CD8-positive, alpha-beta memory T cell (primary cell): Measurements from ENCODE around the gene CPZ. TPM values are rescaled to one million over a fixed set of nuclear protein-coding genes. Genes with fewer than 3 reads are reported as not detected.
A peak's percentile ranks its signal among the peaks of the same experiment; 100 is the strongest.

Source experiments
- CTCF ChIA-PET: fragments of 350-600 bp; sonication (Branson Sonifier 250); formaldehyde crosslinking; loops from one replicate; lab custom pipeline; 2021; ENCODE audit warnings: antibody characterized with exemption; lab: Charles Lee
- POLR2A ChIA-PET: fragments of 350-600 bp; sonication (Branson Sonifier 250); formaldehyde crosslinking; loops from one replicate; lab custom pipeline; 2021; ENCODE audit warnings: antibody characterized with exemption; lab: Charles Lee
- DNase-seq, 5 donors: peaks; one replicate each; pipeline versions ENCODE4 v3.0.0 to v3.0.0-alpha.2; 2020 to 2022; ENCODE audit warnings: mixed read lengths in 1 of 5
- H3K27ac ChIP-seq: one replicate; pipeline ENCODE4 v1.7.0; 2013; ENCODE audit warnings: low read depth, mild to moderate bottlenecking, low read length, moderate library complexity
- H3K27me3 ChIP-seq: 2 replicates; pipeline ENCODE4 v1.7.0; 2013; ENCODE audit warnings: low read length, mild to moderate bottlenecking; ENCODE audit not compliant: insufficient read depth, poor library complexity, severe bottlenecking
- H3K36me3 ChIP-seq: 2 replicates; pipeline ENCODE4 v1.7.0; 2013; ENCODE audit warnings: mild to moderate bottlenecking, low read length, moderate library complexity; ENCODE audit not compliant: insufficient read depth
- H3K4me1 ChIP-seq: 2 replicates; pipeline ENCODE4 v1.7.0; 2013; ENCODE audit warnings: mild to moderate bottlenecking, low read length, moderate library complexity; ENCODE audit not compliant: insufficient read depth
- H3K4me3 ChIP-seq: 2 replicates; pipeline ENCODE4 v1.7.0; 2013; ENCODE audit warnings: mild to moderate bottlenecking, low read length
- H3K9me3 ChIP-seq: 2 replicates; pipeline ENCODE4 v1.7.0; 2013; ENCODE audit warnings: mild to moderate bottlenecking, low read length
- H3K27ac Mint-ChIP-seq, 8 donors: one replicate each; pipeline ENCODE4 v1.8.0; 2020 to 2021; ENCODE audit warnings: mixed read lengths in 8 of 8, mild to moderate bottlenecking in 6 of 8, inconsistent platforms in 3 of 8, moderate library complexity in 3 of 8
- H3K27me3 Mint-ChIP-seq, 2 donors: one replicate each; pipeline ENCODE4 v1.8.0; 2020 to 2021; ENCODE audit warnings: mixed read lengths in 2 of 2, mild to moderate bottlenecking in 1 of 2, moderate library complexity in 1 of 2
- H3K36me3 Mint-ChIP-seq, 3 donors: one replicate each; pipeline ENCODE4 v1.8.0; 2020 to 2021; ENCODE audit warnings: mixed read lengths in 3 of 3, inconsistent platforms in 1 of 3, mild to moderate bottlenecking in 1 of 3
- H3K4me1 Mint-ChIP-seq, 3 donors: one replicate each; pipeline ENCODE4 v1.8.0; 2020 to 2021; ENCODE audit warnings: mixed read lengths in 3 of 3, inconsistent platforms in 1 of 3, mild to moderate bottlenecking in 1 of 3
- H3K4me3 Mint-ChIP-seq, 7 donors: one replicate each; pipeline ENCODE4 v1.8.0; 2020 to 2021; ENCODE audit warnings: mixed read lengths in 7 of 7, mild to moderate bottlenecking in 6 of 7, moderate library complexity in 4 of 7, inconsistent platforms in 2 of 7
- H3K9me3 Mint-ChIP-seq, 5 donors: one replicate each; pipeline ENCODE4 v1.8.0; 2020 to 2022; ENCODE audit warnings: mixed read lengths in 5 of 5, mild to moderate bottlenecking in 3 of 5, moderate library complexity in 2 of 5, inconsistent platforms in 1 of 5
- polyA plus RNA-seq: library from polyadenylated mRNA; unstranded; fragments of 300-500 nt; fragmentation: Illumina TruSeq; gene quantifications from one replicate; pipeline ENCODE4 v1.2.3, GENCODE V29; 2021
- total RNA-seq, 2 experiments: library from RNA; stranded (reverse); gene quantifications; one replicate each; pipeline ENCODE4 v1.2.3, GENCODE V29; 2021

The CPZ gene
- total and polyA plus RNA-seq, 3 experiments from 2014 or later, result not detected

GRCh38 chr4:8598391-8599090 lies 6.0 kb downstream of the CPZ start:
- no peak overlapping the region for H3K27ac Mint-ChIP-seq
- DNase-seq, result no peak
- POLR2A ChIA-PET, result no interaction called here

GRCh38 chr4:8599091-8599460 lies 6.5 kb downstream of the CPZ start:
- CTCF ChIA-PET, result no interaction called here
- H3K9me3 ChIP-seq, result no peaks in the 10 kb centered on the region
- no peaks in the 10 kb centered on the region for H3K4me1 ChIP-seq
- H3K4me1 Mint-ChIP-seq, result no peaks in the 10 kb centered on the region
- H3K4me3 ChIP-seq, result no peak overlapping the region
- H3K27me3 ChIP-seq, result no peaks in the 10 kb centered on the region
- H3K9me3 Mint-ChIP-seq, result no peaks in the 10 kb centered on the region
- no peaks in the 10 kb centered on the region for H3K36me3 Mint-ChIP-seq
- H3K27me3 Mint-ChIP-seq, result peaks cover 4 to 23% of the 10 kb centered on the region in 2 donors
- no peak overlapping the region for H3K27ac ChIP-seq
- no peak overlapping the region for H3K4me3 Mint-ChIP-seq
- no peak for DNase-seq
- H3K36me3 ChIP-seq, result no peaks in the 10 kb centered on the region
- H3K27ac Mint-ChIP-seq, result no peak overlapping the region
- POLR2A ChIA-PET, result no interaction called here

More at GRCh38 chr4:8598391-8599090, 6.0 kb downstream of the CPZ start:
- H3K4me3 Mint-ChIP-seq, result no peak overlapping the region
- H3K4me1 Mint-ChIP-seq, result no peaks in the 10 kb centered on the region
- Histone ChIP-seq H3K36me3 (no peaks in the 10 kb centered on the region), H3K9me3 (no peaks in the 10 kb centered on the region), H3K27me3 (no peaks in the 10 kb centered on the region), H3K4me1 (no peaks in the 10 kb centered on the region), H3K27ac (no peak overlapping the region), H3K4me3 (no peak overlapping the region)
- no peaks in the 10 kb centered on the region for H3K36me3 Mint-ChIP-seq
- peaks cover 8 to 28% of the 10 kb centered on the region in 2 donors for H3K27me3 Mint-ChIP-seq
- CTCF ChIA-PET, result interaction anchor here (1.1 kb wide), 1 partner anchor 9 kb away, joined by 3 read pairs; no protein-coding TSS in a partner anchor
- no peaks in the 10 kb centered on the region for H3K9me3 Mint-ChIP-seq

- H3K4me3 Mint-ChIP-seq, result no peak overlapping the region
- H3K9me3 ChIP-seq, result no peaks in the 10 kb centered on the region
- CTCF ChIA-PET, result no interaction called here
- H3K4me1 Mint-ChIP-seq, result no peaks in the 10 kb centered on the region
- no peaks in the 10 kb centered on the region for H3K27me3 ChIP-seq
- H3K27me3 Mint-ChIP-seq, result peaks cover 0 to 18% of the 10 kb centered on the region in 2 donors
- H3K4me1 ChIP-seq, result no peaks in the 10 kb centered on the region
- no peak overlapping the region for H3K27ac ChIP-seq
- H3K36me3 ChIP-seq, result no peaks in the 10 kb centered on the region
- no peaks in the 10 kb centered on the region for H3K36me3 Mint-ChIP-seq
- H3K4me3 ChIP-seq, result no peak overlapping the region
- peak overlapping the region in 1 of 8 donors; percentile 58 for H3K27ac Mint-ChIP-seq
- H3K9me3 Mint-ChIP-seq, result no peaks in the 10 kb centered on the region
- no peak for DNase-seq
- POLR2A ChIA-PET, result no interaction called here
These were observed 7.1 kb downstream of the CPZ start for GRCh38 chr4:8599657-8600056.

GRCh38 chr4:8600266-8600665 lies 7.7 kb downstream of the CPZ start:
- no peak for DNase-seq
- Histone ChIP-seq H3K9me3 (no peaks in the 10 kb centered on the region), H3K36me3 (no peaks in the 10 kb centered on the region), H3K27ac (no peak overlapping the region), H3K27me3 (no peaks in the 10 kb centered on the region), H3K4me1 (no peaks in the 10 kb centered on the region), H3K4me3 (no peak overlapping the region)
- ChIA-PET CTCF (no interaction called here), POLR2A (no interaction called here)
- H3K36me3 Mint-ChIP-seq, result no peaks in the 10 kb centered on the region
- no peak overlapping the region for H3K27ac Mint-ChIP-seq
- H3K4me3 Mint-ChIP-seq, result peak overlapping the region in 1 of 7 donors; percentile 36
- no peaks in the 10 kb centered on the region for H3K4me1 Mint-ChIP-seq
- no peaks in the 10 kb centered on the region for H3K9me3 Mint-ChIP-seq
- peaks cover 0 to 14% of the 10 kb centered on the region in 2 donors for H3K27me3 Mint-ChIP-seq

- DNase-seq, result no peak
- H3K27ac ChIP-seq, result no peak overlapping the region
- H3K4me1 ChIP-seq, result no peaks in the 10 kb centered on the region
- no peak overlapping the region for H3K4me3 ChIP-seq
- Mint-ChIP-seq H3K27ac (no peak overlapping the region), H3K27me3 (peaks cover 0 to 10% of the 10 kb centered on the region in 2 donors), H3K4me1 (no peaks in the 10 kb centered on the region), H3K36me3 (no peaks in the 10 kb centered on the region), H3K4me3 (no peak overlapping the region), H3K9me3 (no peaks in the 10 kb centered on the region)
- H3K27me3 ChIP-seq, result no peaks in the 10 kb centered on the region
- no peaks in the 10 kb centered on the region for H3K36me3 ChIP-seq
- CTCF ChIA-PET, result no interaction called here
- no peaks in the 10 kb centered on the region for H3K9me3 ChIP-seq
- POLR2A ChIA-PET, result no interaction called here
These were observed 8.1 kb downstream of the CPZ start for GRCh38 chr4:8600686-8601085.

- Histone ChIP-seq H3K27me3 (no peaks in the 10 kb centered on the region), H3K9me3 (no peaks in the 10 kb centered on the region), H3K27ac (no peak overlapping the region), H3K4me1 (no peaks in the 10 kb centered on the region), H3K36me3 (no peaks in the 10 kb centered on the region), H3K4me3 (no peak overlapping the region)
- no peak for DNase-seq
- H3K4me3 Mint-ChIP-seq, result no peak overlapping the region
- peaks cover 0 to 10% of the 10 kb centered on the region in 2 donors for H3K27me3 Mint-ChIP-seq
- H3K4me1 Mint-ChIP-seq, result no peaks in the 10 kb centered on the region
- H3K9me3 Mint-ChIP-seq, result no peaks in the 10 kb centered on the region
- no peaks in the 10 kb centered on the region for H3K36me3 Mint-ChIP-seq
- no peak overlapping the region for H3K27ac Mint-ChIP-seq
- POLR2A ChIA-PET, result no interaction called here
- CTCF ChIA-PET, result no interaction called here
These were observed 8.5 kb downstream of the CPZ start for GRCh38 chr4:8601086-8601485.

- H3K4me1 ChIP-seq, result no peaks in the 10 kb centered on the region
- no peaks in the 10 kb centered on the region for H3K27me3 ChIP-seq
- no peak for DNase-seq
- Mint-ChIP-seq H3K4me3 (no peak overlapping the region), H3K27ac (no peak overlapping the region), H3K27me3 (peaks cover 0 to 10% of the 10 kb centered on the region in 2 donors), H3K4me1 (no peaks in the 10 kb centered on the region), H3K9me3 (no peaks in the 10 kb centered on the region), H3K36me3 (no peaks in the 10 kb centered on the region)
- ChIA-PET POLR2A (no interaction called here), CTCF (no interaction called here)
- H3K36me3 ChIP-seq, result no peaks in the 10 kb centered on the region
- no peak overlapping the region for H3K4me3 ChIP-seq
- H3K9me3 ChIP-seq, result no peaks in the 10 kb centered on the region
- H3K27ac ChIP-seq, result no peak overlapping the region
These were observed 9.0 kb downstream of the CPZ start for GRCh38 chr4:8601556-8601955.

- Histone ChIP-seq H3K4me1 (no peaks in the 10 kb centered on the region), H3K9me3 (no peaks in the 10 kb centered on the region), H3K36me3 (no peaks in the 10 kb centered on the region), H3K27ac (no peak overlapping the region), H3K27me3 (no peaks in the 10 kb centered on the region), H3K4me3 (no peak overlapping the region)
- CTCF ChIA-PET, result no interaction called here
- DNase-seq, result no peak
- no peaks in the 10 kb centered on the region for H3K9me3 Mint-ChIP-seq
- no peak overlapping the region for H3K4me3 Mint-ChIP-seq
- POLR2A ChIA-PET, result no interaction called here
- peaks cover 0 to 6% of the 10 kb centered on the region in 2 donors for H3K27me3 Mint-ChIP-seq
- no peaks in the 10 kb centered on the region for H3K4me1 Mint-ChIP-seq
- H3K36me3 Mint-ChIP-seq, result no peaks in the 10 kb centered on the region
- H3K27ac Mint-ChIP-seq, result no peak overlapping the region
These were observed 10.3 kb downstream of the CPZ start for GRCh38 chr4:8602686-8603430.
